Measurements from ENCODE around the gene SFT2D3.

Gene SFT2D3

GRCh38 chr2:127735044-127735443 is 33.7 kb downstream of the SFT2D3 start:
- no peak for TF ChIP-seq SPI1 (IDR thresholded peaks at IDR 0.05; ENCODE audit: low read depth, low read length)
- FAIRE-seq (no peak), DNase-seq (ENCODE audit: insufficient read length, low spot score) (no peak)

- TF ChIP-seq PAX5 (IDR thresholded peaks at IDR 0.05; ENCODE audit: insufficient read depth, low read length, severe bottlenecking), result no peak
- no peak for TF ChIP-seq SPI1 (IDR thresholded peaks at IDR 0.05; ENCODE audit: low read depth, low read length)
- no peak for TF ChIP-seq TAF1 (IDR thresholded peaks at IDR 0.05; ENCODE audit: low read depth, low read length)
- TF ChIP-seq POLR2AphosphoS5 (IDR thresholded peaks at IDR 0.05; ENCODE audit: low read depth, low read length), result no peak
- TF ChIP-seq POU2F2 (IDR thresholded peaks at IDR 0.05; ENCODE audit: low read depth, low read length), result no peak
- no peak for TF ChIP-seq POLR2A (IDR thresholded peaks at IDR 0.05; ENCODE audit: low read depth, low read length)
- DNase-seq (ENCODE audit: insufficient read length, low spot score) (no peak), FAIRE-seq (no peak)
Observed at GRCh38 chr2:127735537-127736399, 34.5 kb downstream of the SFT2D3 start.

GRCh38 chr2:127737892-127738291 is 36.6 kb downstream of the SFT2D3 start:
- FAIRE-seq, result no peak
- no peak for TF ChIP-seq POU2F2 (IDR thresholded peaks at IDR 0.05; ENCODE audit: low read depth, low read length)
- TF ChIP-seq SPI1 (IDR thresholded peaks at IDR 0.05; ENCODE audit: low read depth, low read length), result 0 out of 2 replicates have a peak, but pooled peaks have one; percentile 16

GRCh38 chr2:127739800-127740199 is 38.5 kb downstream of the SFT2D3 start:
- FAIRE-seq, result no peak

More at GRCh38 chr2:127737892-127738291, 36.6 kb downstream of the SFT2D3 start:
- no peak for DNase-seq (ENCODE audit: insufficient read length, low spot score)

GRCh38 chr2:127740665-127741288 is 39.5 kb downstream of the SFT2D3 start:
- TF ChIP-seq POLR2AphosphoS5 (IDR thresholded peaks at IDR 0.05; ENCODE audit: low read depth, low read length) (no peak), SPI1 (IDR thresholded peaks at IDR 0.05; ENCODE audit: low read depth, low read length) (peak; percentile 84)
- DNase-seq (ENCODE audit: insufficient read length, low spot score), result no peak
- FAIRE-seq, result peak; percentile 20

More at GRCh38 chr2:127739800-127740199, 38.5 kb downstream of the SFT2D3 start:
- TF ChIP-seq TAF1 (IDR thresholded peaks at IDR 0.05; ENCODE audit: low read depth, low read length) (no peak), POU2F2 (IDR thresholded peaks at IDR 0.05; ENCODE audit: low read depth, low read length) (no peak), SPI1 (IDR thresholded peaks at IDR 0.05; ENCODE audit: low read depth, low read length) (no peak), POLR2A (IDR thresholded peaks at IDR 0.05; ENCODE audit: low read depth, low read length) (no peak)
- DNase-seq (ENCODE audit: insufficient read length, low spot score), result no peak

- TF ChIP-seq SPI1 (IDR thresholded peaks at IDR 0.05; ENCODE audit: low read depth, low read length) (no peak), POLR2A (IDR thresholded peaks at IDR 0.05; ENCODE audit: low read depth, low read length) (no peak), POLR2AphosphoS5 (IDR thresholded peaks at IDR 0.05; ENCODE audit: low read depth, low read length) (no peak), POU2F2 (IDR thresholded peaks at IDR 0.05; ENCODE audit: low read depth, low read length) (no peak), TAF1 (IDR thresholded peaks at IDR 0.05; ENCODE audit: low read depth, low read length) (no peak), PAX5 (IDR thresholded peaks at IDR 0.05; ENCODE audit: insufficient read depth, low read length, severe bottlenecking) (no peak)
- FAIRE-seq, result no peak
Observed at GRCh38 chr2:127743477-127744026, 42.3 kb downstream of the SFT2D3 start.

GRCh38 chr2:127747621-127748020 is 46.3 kb downstream of the SFT2D3 start:
- no peak for FAIRE-seq
- TF ChIP-seq POLR2A (IDR thresholded peaks at IDR 0.05; ENCODE audit: low read depth, low read length) (no peak), POLR2AphosphoS5 (IDR thresholded peaks at IDR 0.05; ENCODE audit: low read depth, low read length) (no peak), TAF1 (IDR thresholded peaks at IDR 0.05; ENCODE audit: low read depth, low read length) (no peak), POU2F2 (IDR thresholded peaks at IDR 0.05; ENCODE audit: low read depth, low read length) (no peak), SPI1 (IDR thresholded peaks at IDR 0.05; ENCODE audit: low read depth, low read length) (no peak), PAX5 (IDR thresholded peaks at IDR 0.05; ENCODE audit: insufficient read depth, low read length, severe bottlenecking) (no peak)
- no peak for DNase-seq (ENCODE audit: insufficient read length, low spot score)

More at GRCh38 chr2:127743477-127744026, 42.3 kb downstream of the SFT2D3 start:
- DNase-seq (ENCODE audit: insufficient read length, low spot score), result no peak

- FAIRE-seq, result peak; percentile 57
- TF ChIP-seq SPI1 (IDR thresholded peaks at IDR 0.05; ENCODE audit: low read depth, low read length), result peak; percentile 74
- DNase-seq (ENCODE audit: insufficient read length, low spot score), result peak; percentile 39
Observed at GRCh38 chr2:127749537-127749936, 48.2 kb downstream of the SFT2D3 start.

GRCh38 chr2:127753374-127753773 is 52.1 kb downstream of the SFT2D3 start:
- DNase-seq (ENCODE audit: insufficient read length, low spot score), result no peak
- no peak for FAIRE-seq
- no peak for TF ChIP-seq POLR2A (IDR thresholded peaks at IDR 0.05; ENCODE audit: low read depth, low read length)
- TF ChIP-seq POU2F2 (IDR thresholded peaks at IDR 0.05; ENCODE audit: low read depth, low read length), result no peak
- no peak for TF ChIP-seq SPI1 (IDR thresholded peaks at IDR 0.05; ENCODE audit: low read depth, low read length)

GRCh38 chr2:127754186-127754585 is 52.9 kb downstream of the SFT2D3 start:
- DNase-seq (ENCODE audit: insufficient read length, low spot score), result no peak
- no peak for TF ChIP-seq POU2F2 (IDR thresholded peaks at IDR 0.05; ENCODE audit: low read depth, low read length)
- TF ChIP-seq POLR2AphosphoS5 (IDR thresholded peaks at IDR 0.05; ENCODE audit: low read depth, low read length), result no peak
- no peak for TF ChIP-seq TAF1 (IDR thresholded peaks at IDR 0.05; ENCODE audit: low read depth, low read length)
- no peak for TF ChIP-seq SPI1 (IDR thresholded peaks at IDR 0.05; ENCODE audit: low read depth, low read length)
- TF ChIP-seq POLR2A (IDR thresholded peaks at IDR 0.05; ENCODE audit: low read depth, low read length), result no peak
- no peak for TF ChIP-seq PAX5 (IDR thresholded peaks at IDR 0.05; ENCODE audit: insufficient read depth, low read length, severe bottlenecking)
- FAIRE-seq, result peak; percentile 5
